Chondrocyte (in vitro differentiated cells): Measurements from ENCODE around the gene STXBP4. TPM values are rescaled to one million over a fixed set of nuclear protein-coding genes. Genes with fewer than 3 reads are reported as not detected.
A peak's percentile ranks its signal among the peaks of the same experiment; 100 is the strongest.

Experiments used
- DNase-seq: peaks from one replicate; pipeline ENCODE4 v3.0.0; 2021; ENCODE audit warnings: mixed read lengths, low spot score
- H3K27ac Mint-ChIP-seq: one replicate; pipeline ENCODE4 v1.8.0; 2021; ENCODE audit warnings: mild to moderate bottlenecking, moderate library complexity, mixed read lengths; ENCODE audit not compliant: unreplicated experiment
- H3K27me3 Mint-ChIP-seq: 2 replicates; pipeline ENCODE4 v1.8.0; 2021; ENCODE audit warnings: low read depth, mixed read lengths
- H3K36me3 Mint-ChIP-seq: 2 replicates; pipeline ENCODE4 v1.8.0; 2021; ENCODE audit warnings: low read depth, mixed read lengths
- H3K4me1 Mint-ChIP-seq: 2 replicates; pipeline ENCODE4 v1.8.0; 2021; ENCODE audit warnings: low read depth, mild to moderate bottlenecking, mixed read lengths
- H3K4me3 Mint-ChIP-seq: one replicate; pipeline ENCODE4 v1.8.0; 2021; ENCODE audit warnings: mild to moderate bottlenecking, moderate library complexity, mixed read lengths; ENCODE audit not compliant: unreplicated experiment
- H3K9me3 Mint-ChIP-seq: 2 replicates; pipeline ENCODE4 v1.8.0; 2021; ENCODE audit warnings: low read depth, mixed read lengths
- total RNA-seq: library from RNA; stranded (reverse); gene quantifications from 3 replicates; pipeline ENCODE4 v1.2.1, GENCODE V29; 2021
- TF ChIP-seq, protein P1 (sequence below): fragments of 200-600 bp; sonication (generic); IDR thresholded peaks from 2 replicates; pipeline ENCODE4 v1.5.0; 2021; ENCODE audit warnings: antibody characterized with exemption, mild to moderate bottlenecking, moderate library complexity

Gene STXBP4
- total RNA-seq, 1 donor from 2014 or later: 11.9 TPM

DNA sequence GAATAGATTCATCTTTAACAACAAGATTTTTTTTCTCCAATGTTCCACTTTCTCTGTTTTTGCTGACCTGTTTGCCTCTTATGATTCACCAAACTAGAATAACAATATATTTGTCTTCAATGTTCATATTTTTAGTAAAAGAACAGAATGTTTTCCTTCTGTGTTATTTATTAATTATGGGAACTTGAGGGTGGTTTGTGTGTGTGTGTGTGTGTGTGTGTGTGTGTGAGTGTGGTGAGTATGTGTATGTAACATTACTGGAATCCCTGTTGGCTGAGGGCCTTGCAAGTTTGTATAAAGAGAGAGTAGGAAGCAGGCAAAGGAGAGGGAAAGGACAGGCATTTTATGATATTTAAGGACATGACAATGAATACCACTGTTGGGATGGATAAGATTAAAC is 13.8 kb downstream of the STXBP4 start:
- no peak overlapping the region for H3K4me3 Mint-ChIP-seq
- DNase-seq: no peak
- TF ChIP-seq, protein P1, sequence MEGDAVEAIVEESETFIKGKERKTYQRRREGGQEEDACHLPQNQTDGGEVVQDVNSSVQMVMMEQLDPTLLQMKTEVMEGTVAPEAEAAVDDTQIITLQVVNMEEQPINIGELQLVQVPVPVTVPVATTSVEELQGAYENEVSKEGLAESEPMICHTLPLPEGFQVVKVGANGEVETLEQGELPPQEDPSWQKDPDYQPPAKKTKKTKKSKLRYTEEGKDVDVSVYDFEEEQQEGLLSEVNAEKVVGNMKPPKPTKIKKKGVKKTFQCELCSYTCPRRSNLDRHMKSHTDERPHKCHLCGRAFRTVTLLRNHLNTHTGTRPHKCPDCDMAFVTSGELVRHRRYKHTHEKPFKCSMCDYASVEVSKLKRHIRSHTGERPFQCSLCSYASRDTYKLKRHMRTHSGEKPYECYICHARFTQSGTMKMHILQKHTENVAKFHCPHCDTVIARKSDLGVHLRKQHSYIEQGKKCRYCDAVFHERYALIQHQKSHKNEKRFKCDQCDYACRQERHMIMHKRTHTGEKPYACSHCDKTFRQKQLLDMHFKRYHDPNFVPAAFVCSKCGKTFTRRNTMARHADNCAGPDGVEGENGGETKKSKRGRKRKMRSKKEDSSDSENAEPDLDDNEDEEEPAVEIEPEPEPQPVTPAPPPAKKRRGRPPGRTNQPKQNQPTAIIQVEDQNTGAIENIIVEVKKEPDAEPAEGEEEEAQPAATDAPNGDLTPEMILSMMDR: no peak
- H3K9me3 Mint-ChIP-seq: peaks cover 9% of the 10 kb centered on the region
- no peaks in the 10 kb centered on the region for H3K27me3 Mint-ChIP-seq
- H3K36me3 Mint-ChIP-seq: peaks cover 3% of the 10 kb centered on the region
- H3K4me1 Mint-ChIP-seq: peaks cover 32% of the 10 kb centered on the region
- peak overlapping the region; percentile 43 for H3K27ac Mint-ChIP-seq

DNA sequence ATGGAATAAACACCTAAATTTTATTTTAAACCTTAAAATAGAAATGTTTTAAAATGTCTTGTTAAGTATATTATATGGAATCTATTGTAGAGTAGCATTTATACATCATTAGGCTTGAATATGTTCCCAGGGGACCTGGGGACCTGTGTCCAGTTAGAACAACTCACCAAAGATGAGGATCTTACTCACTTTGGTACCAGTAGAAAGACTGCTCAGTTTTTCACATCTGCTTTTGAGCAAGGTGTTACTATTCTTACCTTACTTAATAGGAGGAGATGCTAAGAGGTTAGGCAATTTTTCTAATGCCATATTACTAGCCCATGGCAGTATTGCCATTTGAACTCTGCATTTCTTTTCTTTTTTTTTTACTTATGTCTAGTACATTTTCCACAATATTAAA is 14.7 kb downstream of the STXBP4 start:
- Mint-ChIP-seq H3K36me3 (peaks cover 3% of the 10 kb centered on the region), H3K9me3 (peaks cover 9% of the 10 kb centered on the region), H3K4me1 (peaks cover 32% of the 10 kb centered on the region), H3K27me3 (no peaks in the 10 kb centered on the region), H3K27ac (no peak overlapping the region), H3K4me3 (no peak overlapping the region)
- no peak for DNase-seq
- TF ChIP-seq, protein P1: no peak

DNA sequence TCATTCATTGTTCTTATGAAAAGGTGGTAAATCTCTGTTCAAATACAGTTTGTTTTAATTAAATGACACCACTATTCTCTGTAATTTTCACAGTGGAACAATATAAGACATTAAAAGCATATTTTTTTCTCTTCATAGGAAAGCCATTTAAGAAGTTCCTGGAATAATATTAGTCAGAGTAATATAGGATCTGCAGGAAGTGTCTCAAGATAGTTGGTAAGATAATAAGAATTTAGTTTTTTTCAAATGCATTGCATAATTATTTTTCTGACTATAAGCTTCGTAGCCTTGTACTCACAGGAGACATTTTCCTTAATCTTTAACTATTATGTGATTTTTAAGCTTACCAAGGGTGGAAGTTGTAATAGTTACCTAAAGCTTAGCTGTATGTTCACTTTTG is 16.9 kb downstream of the STXBP4 start:
- no peak overlapping the region for H3K27ac Mint-ChIP-seq
- H3K9me3 Mint-ChIP-seq: peaks cover 9% of the 10 kb centered on the region
- H3K27me3 Mint-ChIP-seq: no peaks in the 10 kb centered on the region
- H3K4me1 Mint-ChIP-seq: peaks cover 26% of the 10 kb centered on the region
- no peak overlapping the region for H3K4me3 Mint-ChIP-seq
- TF ChIP-seq, protein P1: no peak
- peaks cover 3% of the 10 kb centered on the region for H3K36me3 Mint-ChIP-seq
- DNase-seq: no peak

DNA sequence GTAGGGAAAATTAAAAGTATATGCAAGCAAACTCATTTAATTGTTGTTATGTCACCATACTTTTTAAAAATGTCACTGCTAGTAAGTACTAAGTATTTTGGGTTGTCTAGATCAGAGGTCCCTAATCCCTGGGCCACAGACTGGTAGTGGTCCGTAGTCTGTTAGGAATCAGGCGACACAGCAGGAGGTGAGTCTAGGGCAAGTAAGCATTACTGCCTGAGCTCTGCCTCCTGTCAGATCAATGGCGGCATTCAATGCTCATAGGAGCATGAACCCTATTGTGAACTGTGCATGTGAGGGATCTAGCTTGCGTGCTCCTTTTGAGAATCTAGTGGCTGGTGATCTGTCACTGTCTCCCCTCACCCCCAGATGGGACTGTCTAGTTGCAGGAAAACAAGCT is 21.6 kb downstream of the STXBP4 start:
- H3K27ac Mint-ChIP-seq: no peak overlapping the region
- H3K9me3 Mint-ChIP-seq: no peaks in the 10 kb centered on the region
- H3K4me1 Mint-ChIP-seq: no peaks in the 10 kb centered on the region
- H3K36me3 Mint-ChIP-seq: no peaks in the 10 kb centered on the region
- H3K27me3 Mint-ChIP-seq: no peaks in the 10 kb centered on the region
- no peak for DNase-seq
- no peak overlapping the region for H3K4me3 Mint-ChIP-seq
- TF ChIP-seq, protein P1: no peak

DNA sequence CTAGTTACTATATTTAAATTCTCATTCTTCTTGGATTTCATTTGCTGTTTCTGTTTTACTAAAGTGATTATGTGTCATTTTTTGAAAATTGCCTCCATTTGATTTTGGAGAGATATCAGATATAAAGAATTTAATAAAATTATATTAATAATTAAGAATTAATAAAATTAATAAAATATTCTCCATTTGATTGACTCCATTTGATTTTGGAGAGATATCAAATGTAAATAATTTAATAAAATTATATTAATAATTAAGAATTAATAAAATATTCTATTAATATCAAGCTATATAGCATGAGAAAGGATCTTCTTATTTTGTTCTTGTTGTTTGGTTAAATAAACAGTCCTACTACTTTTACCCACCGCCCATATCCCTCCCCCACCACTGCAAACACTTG is 23.0 kb downstream of the STXBP4 start:
- DNase-seq: no peak

More for the DNA sequence above, 23.0 kb downstream of the STXBP4 start:
- Mint-ChIP-seq H3K9me3 (no peaks in the 10 kb centered on the region), H3K27me3 (no peaks in the 10 kb centered on the region), H3K36me3 (no peaks in the 10 kb centered on the region), H3K4me1 (no peaks in the 10 kb centered on the region), H3K27ac (no peak overlapping the region), H3K4me3 (no peak overlapping the region)
- TF ChIP-seq, protein P1: no peak
